HuH-7 (cell line): Measurements from ENCODE around the gene KRT9.
"Not testable (repeated sequence)": the region's sequence is repeated elsewhere in the genome, so short reads cannot be mapped to it uniquely, and the experiment has no call there.

Experiments
- DNase-seq: peaks from one replicate; pipeline ENCODE4 v3.0.0; 2011; ENCODE audit warnings: low spot score

The KRT9 gene

DNA sequence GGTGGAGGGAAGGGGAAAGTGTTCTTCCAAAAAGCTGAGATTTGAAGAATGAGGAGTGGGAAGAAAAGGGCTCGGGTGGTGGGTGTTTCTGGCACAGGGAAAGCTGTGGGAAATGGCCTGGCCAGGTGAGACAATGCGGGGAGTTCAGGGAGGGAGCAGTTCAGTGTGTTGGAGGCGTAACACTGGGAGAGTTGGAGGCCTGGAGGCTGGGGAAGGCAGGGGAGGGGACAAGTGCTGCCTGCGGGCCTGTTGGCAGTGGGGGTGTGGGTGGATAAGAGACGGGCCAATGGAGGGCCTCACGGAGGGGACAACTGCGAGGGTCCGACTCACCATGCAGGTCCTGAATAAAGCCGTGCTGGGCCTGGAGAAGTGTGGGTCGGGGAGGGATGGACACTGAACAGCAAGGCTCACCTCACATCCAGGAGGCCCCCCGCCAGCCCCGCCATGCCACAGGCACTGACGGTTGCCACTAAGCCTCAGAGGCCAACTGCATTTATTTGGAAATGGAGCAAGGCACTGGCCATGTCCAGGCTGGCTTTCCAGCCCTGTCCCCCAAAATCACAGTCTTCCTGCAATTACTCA lies 25.9 kb downstream of the KRT9 start:
- DNase-seq: no peak

DNA sequence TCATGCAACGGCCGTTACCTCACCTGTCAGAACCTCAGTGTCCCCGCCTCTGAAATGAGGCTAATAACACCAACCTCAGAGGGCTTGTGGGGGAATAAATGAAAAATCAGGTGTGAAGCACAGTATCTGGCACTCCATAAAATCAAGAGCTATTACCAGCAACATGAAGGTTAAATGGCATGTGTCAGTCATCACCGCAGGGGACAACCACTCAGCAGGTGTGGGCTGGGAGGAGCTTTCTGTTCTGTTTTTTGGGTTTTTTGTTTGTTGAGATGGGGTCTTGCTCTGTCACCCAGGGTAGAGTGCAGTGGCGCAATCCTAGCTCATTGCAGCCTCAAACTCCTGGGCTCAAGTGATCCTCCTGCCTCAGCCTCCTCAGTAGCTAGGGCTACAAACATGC lies 26.9 kb downstream of the KRT9 start:
- DNase-seq: no peak

DNA sequence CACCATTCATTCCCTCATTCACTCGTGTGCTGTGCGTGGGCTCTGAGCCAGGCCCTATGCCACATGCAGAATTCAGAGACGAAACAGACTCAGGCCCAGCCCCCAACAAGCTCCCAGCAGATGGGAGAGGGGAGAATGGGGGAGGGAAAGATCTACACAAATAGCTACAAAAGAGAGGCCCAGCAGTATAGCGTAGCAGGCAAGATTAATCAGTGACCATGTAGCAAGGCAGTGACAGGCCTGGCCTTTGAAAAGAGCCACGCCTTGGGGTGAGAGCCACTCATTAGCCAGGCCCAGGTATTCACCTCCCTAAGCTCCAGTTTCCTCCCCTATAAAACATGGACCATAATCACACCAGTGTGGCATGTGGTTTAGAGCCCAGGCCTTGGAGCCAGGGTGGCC lies 27.4 kb downstream of the KRT9 start:
- DNase-seq: no peak

DNA sequence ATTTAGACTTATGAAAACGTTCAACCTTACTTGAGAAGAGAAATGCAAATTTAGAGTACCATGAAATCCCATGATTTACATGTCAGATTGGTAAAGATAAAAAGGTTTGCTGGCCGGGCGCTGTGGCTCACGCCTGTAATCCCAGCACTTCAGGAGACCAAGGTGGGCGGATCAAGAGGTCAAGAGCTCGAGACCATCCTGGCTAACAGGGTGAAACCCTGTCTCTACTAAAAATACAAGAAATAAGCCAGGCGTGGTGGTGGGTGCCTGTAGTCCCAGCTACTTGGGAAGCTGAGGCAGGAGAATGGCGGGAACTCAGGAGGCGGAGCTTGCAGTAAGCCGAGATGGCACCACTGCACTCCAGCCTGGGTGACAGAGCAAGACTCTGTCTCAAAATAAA lies 29.1 kb downstream of the KRT9 start:
- DNase-seq: not testable (repeated sequence)

DNA sequence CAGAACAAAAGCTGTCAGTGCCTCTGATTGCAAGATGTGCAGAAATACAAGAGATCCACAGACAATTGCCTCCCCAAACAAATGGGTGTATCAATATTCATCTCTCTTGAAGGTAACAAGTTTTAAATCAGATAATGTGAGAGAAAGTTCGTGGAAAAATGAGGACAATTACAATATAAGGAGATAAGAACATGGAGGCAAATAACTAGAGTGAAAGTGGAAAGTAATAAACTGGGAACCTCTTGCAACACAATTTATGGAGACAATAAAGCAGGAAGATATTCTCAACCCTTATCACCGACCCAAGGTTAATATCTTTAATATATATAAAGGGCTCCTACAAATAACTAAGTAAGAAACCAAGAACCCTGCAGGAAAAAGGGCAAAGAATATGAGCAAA lies 29.5 kb downstream of the KRT9 start:
- no peak for DNase-seq

DNA sequence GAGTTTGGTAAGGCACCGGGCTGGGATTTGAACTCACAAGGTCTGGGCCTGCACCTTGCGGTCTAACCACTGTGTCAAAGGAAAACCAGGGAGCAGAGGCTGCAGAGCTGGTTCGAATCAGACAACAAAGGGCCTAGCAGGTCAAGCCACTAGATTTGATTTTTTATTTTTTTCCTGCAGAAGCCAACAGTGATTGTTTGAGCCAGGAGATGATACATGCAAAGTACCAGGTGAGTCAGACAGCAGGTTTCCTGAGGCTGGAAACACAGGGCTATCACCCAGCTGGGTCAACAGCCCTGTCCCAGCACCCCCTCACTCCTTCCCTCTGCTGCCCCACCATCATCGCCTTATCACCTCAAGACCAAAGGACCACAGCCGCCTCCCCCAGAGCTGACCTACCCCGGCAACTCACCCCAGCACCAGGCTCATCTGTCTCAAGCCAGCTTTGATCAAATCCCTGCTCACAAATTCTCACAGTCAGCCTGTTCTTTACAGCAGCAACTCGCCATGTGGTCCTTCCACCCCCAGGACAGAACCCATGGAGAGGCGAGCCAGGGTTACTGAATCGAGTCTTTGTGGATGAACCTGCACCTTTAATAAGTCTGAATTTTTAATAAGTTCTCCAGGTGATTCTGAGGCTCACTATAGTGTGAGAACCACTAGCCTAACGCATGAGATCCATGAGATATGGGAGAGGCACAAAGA lies 30.8 kb downstream of the KRT9 start:
- DNase-seq: no peak

DNA sequence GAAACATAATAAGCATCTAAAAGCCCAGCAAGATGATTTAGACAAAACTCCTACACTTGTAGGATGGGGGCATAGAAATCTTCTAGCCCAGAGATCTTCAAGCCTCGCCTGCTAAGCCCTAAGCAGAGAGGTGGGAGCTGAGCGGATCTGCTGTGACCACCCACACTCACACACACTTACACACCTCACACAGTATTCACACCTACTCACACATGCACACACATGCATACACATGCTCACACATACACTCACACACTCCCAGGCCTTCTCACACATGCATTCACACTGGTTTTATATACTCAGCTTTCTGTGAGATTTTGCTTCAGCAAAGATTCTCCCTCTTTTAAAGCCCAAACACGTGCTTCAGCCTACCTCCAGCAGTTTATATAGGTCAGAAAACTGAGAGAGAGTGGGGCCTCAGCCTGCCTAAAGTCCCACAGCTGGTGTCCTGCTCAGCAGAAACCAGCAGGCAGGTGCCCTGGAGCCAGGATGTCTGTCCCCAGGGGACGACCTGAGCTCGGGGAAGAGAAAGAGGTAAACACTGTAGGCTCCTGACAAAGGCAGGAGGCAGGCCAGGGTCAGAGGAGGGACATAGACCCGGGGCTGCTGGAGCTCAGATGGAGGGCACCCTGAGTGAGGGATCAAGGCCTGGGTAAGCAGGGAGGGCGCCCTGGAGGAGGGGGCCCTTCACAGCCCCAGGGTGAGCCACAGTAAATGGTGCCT lies 31.7 kb downstream of the KRT9 start:
- no peak for DNase-seq

DNA sequence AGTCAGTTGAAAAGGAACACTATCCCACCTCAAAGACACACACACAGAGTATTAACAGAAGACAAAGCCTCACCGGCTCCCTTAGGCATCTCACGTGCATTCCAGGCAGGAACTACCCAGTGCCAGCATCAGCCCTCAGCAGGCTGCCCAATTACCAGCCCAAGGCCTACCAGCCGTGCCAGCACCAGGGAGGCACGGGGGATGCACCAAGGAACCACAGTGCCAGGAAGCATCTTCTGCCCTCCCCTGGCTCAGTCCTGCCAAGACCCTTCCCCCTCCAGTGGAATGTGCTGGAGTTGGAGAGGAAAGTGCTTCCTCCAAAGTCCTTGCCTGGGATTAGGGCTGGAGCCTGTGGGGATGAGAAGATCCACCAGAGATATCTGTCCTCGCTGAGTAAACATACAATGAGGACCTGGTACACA lies 32.8 kb downstream of the KRT9 start:
- DNase-seq: no peak

DNA sequence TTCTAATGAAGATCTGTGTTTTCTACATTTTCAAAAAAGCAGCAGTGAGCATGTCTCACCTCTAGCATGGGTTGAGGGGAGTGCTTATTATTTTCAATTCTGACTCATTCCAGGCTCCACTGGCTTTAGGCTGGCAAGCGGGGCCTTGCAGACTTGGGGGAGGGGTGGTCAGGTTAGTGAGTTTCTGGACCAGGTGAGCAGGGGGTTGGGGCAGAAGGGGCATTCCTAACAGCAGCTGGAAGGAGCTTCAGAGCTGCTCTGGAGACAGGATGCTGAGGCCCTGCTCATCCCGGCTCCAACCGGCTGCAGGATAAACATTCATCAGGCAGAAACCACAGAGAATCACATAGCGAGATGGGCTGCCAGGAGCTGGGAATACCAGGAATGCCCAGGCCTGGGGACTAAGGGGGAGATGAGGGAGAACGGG lies 33.3 kb downstream of the KRT9 start:
- DNase-seq: no peak

DNA sequence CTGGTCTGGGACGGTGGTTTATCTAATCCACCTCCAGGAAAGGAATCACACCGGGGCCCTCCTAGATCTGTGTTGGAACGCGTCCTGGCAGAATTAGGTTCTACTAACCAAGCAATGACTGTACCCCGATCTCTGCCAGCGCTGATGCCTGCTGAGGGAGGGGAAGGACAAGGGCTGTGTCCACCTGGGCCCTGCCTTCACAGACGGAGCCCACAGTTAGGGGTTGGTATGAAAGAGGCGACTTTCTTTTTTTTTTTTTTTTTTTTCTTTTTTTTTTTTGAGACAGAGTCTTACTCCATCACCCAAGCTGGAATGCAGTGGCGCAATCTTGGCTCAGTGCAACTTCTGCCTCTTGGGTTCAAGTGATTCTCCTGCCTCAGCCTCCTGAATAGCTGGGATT lies 33.9 kb downstream of the KRT9 start:
- DNase-seq: no peak

DNA sequence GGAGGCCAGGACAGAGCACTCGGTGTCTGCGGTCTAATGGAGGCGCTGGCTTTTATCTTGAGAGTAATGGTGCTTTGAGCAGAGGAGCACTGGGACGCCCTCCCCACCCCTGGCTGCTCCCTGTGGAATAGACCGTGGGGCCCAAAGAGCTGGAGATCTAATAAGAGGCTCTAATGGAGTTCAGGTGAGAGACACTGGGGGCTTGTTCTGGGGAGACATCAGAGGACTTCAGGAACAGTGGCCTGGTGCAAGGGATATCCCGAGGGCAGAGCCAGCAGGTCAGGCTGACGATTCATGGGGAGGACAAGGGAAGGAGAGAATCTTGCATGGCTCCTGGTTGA lies 34.3 kb downstream of the KRT9 start:
- DNase-seq: no peak

DNA sequence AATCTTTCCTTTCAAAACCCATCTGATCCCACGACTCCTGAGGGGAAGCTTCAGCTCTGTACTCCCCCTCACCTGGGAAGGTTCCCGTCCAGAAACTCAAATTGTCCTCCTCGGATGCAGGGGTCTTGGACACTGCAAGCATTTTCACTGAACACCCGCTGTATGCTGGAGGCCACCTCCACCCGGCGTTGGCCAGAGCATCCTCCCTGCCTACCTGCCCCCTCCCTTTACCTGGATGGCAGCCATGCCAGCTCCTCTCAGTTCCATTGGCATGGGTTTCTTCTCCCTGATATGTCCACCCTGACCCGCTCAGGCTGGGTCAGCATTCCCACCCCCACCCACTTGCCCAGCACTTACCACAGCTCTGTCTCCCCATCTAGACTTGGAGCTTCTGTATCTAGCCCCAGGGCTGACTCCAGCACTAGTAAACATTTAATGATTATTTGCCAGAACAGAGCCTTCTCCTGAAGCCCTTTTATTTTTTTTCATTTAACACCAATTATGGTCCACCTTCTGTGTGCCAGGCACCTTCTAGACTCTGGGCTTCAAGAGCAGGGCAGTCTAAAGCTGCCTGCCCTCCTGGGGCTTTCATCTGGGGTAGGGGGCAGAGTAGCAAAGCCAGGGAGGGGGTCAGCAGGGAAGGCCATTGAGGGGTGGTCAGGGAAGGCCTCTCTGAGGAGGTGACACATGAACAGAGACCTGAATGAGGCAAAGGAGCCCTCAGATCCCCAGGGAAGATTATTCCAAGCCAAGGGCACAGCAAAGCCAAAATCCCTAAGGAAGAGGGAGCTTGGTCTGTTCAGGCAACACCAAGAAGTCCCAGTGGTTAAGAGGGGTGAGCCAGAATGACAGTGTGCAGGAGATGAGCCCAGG lies 34.9 kb downstream of the KRT9 start:
- DNase-seq: no peak

DNA sequence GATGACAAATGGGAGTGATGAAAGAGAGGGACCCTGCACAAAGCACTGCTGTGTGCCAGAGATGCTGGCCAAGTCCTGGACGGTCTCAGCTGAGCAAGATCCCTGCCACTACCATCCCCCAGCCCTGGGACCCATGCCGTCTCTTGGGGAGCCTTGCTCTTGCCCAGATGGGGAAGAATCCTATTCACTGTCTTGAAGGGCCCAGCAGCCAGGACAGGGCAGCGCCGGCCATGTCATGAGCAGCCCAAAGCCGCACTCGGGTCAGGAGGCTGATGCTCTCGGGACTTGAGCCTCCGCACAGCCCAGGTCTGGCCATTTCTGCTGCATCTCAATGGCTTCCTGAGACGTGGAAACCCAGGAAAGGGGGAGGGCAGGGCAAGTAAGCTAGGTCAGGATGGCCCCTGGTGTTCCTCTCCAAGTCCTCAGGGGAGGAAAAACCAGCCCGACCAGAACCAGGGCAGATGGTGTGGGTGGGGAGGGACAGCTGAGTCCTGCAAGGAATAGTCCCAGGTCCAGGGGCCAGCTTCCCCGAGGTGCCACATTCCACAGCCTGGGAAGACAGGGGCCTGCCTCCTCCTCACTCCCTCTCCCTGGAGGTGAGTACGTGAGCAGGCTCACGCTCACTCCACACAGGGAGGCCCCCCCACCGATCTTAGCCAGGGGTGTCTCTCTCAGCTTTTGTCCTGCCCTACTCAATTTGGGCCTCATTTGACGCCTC lies 35.9 kb downstream of the KRT9 start:
- no peak for DNase-seq

DNA sequence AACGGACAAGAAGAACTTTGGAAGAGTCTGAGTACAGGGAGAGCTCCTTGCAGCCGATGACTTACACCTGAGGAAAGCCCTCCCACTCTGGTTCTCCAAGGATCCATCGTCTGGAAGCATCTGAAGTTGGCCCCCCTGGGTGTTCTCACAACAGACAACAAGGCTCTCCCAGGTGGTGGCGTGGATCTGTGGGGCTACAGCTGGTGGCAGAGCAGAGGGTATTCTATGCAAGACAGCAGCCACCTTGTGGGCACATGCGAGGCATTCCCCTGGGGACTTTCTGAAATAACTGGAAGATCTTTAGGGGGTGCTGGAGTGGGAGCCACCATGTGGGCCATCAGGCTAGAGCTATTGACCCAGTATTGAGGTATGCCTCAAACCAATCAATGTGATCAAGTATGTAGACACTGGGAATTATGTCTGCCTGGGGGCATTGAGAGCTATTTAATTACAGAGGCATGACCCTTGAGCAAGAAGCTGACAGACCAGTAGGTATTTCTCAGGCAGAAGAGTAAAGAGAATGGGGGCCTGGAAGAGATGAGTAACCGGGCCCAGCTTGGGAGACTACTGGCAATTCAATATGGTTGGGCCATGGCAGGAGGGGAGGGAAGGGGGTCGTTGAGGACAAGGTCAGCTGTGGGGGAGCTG lies 36.8 kb downstream of the KRT9 start:
- DNase-seq: no peak

DNA sequence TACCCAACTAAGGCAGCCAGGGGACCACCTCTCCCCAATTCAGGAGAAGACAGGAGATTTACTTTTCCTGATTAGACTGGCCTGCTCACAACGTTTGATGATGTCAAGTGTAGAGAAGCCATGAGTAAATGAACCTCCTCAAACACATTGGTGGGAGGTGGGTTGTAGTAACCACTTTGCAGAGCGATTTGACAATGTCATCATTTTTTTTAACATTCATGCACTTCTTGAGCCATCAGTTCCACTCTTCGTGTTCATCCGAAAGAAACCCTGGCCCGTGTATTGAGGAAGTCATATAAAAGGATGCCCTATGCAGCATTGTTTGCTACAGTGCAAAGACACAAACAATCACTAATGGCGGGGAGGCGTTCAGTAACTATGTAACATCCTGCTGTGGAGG lies 38.2 kb downstream of the KRT9 start:
- no peak for DNase-seq

DNA sequence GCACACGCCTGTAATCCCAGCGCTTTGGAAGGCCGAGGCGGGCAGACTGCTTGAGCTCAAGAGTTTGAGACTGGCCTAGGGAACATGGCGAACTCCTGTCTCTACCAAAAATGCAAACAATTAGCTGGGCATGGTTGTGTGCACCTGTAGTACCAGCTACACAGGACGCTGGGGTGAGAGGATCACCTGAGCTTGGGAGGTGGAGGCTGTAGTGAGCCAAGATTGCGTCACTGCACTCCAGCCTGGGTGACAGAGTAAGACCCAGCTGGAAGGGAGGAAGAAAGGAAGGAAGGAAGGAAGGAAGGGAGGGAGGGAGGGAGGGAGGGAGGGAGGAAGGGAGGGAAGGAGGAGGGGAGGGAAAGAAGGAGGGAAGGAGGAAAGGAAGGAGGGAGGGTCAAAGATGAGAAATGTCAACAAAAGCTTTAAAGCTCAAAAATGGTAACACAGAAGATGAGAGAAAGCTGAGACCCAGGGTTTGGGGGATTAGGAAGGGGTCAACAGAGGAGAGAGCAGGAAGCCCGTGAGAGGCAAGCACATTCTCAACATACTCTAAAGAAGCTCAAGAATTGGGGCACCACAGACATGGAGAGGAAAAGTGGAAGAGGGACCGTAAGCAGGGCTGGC lies 38.8 kb downstream of the KRT9 start:
- DNase-seq: no peak

DNA sequence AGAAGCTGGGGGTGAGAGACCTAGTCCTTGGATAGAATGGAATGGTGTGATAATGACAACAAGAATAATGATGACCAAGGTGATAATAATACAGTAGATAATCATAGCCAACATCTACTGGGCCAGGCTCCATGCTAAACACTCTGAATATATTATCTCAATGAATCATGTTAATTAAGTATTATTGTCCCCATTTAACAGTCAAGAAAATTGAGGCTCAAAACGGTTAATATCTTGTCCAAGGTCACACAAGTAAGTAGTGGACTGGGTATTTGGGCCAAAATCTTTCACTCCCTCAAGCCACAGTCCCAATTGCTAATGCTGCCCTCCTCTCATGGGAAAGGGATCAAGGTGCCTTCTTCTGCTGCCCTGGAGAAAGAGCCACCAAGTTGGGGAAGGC lies 39.9 kb downstream of the KRT9 start:
- no peak for DNase-seq

DNA sequence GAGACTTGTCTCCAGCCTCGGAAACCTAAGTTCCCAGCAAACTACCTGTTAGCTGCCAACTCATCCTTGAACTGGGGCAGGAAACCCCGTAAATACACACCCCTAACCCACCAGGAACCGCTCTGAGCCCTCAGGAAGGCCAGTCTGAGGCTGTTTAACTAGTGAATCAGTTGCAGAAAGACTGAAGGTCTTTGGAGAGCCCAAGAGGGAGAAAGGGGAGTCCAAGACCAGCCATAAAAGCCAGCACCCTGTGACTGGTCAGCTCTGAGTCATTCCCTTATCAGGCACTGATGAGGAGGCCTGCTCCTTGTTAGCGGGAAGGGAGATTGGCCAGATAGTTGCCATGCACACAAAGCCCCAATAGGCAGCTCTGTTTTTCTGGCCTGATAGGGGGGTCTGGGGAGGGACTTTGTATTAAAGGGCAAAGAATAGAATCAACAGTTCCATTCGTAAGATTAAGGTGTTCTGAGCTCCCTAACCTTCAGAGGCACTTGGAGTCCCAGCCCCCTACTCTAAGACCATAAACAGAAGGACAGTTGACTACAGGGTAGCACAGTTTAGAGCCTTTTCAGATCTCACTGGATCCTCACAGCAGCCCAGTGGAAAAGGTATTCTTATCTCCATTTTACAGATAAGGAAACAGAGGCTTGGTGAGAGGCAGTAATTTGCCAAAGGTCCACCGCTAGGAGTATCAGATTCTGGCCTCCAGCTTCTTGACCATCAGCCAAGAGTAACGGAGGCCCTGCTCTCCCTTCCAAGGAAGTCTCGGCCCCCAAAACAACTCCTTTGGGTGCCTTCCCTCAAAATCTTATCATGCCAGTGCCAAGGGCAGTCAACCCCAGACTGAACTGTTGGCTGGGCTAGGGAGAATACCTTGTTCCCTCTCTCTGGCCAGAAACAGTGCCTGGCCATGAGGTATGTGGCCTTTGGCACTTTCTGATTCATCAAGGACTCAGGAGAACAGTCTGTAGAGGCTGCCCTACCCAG lies 41.5 kb downstream of the KRT9 start:
- peak; percentile 44 for DNase-seq

DNA sequence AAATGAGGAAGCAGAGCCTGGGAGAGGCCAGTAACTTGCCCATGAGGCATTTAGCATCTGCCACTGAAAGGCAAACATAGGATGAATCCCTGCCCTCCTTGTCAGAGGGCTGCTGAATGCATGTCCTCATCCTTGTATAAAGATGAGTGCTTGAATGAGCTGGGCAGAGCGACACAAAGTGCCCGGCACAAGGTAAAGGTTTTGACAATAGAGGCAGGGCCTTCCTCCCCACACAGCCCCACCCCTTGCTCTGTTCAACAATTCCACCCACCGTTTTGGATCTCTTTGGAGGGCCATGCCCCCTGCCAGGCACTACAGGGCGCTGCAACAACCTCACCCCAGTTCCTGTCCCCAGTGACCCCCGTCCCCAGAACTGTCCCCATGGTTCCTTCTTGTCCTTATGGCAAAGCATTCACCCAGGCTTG lies 42.4 kb downstream of the KRT9 start:
- DNase-seq: no peak

DNA sequence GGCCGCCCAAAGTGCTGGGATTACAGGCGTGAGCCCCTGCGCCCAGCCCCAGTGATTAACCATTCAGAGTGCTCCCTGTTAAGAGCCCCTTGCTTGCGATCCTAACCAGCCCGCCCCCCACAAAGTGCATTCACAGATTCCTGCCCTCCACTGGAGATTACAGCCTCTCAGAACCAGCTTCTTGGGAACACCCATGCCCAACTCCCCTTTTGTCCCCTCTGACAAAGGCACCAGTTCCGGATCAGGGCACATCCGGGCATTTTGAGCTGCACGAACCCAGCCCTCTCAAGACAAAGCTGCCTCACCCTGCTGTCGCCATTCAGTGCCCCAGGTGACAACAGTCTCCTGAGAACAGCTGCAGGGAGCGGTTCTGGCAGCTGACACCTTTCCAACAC lies 42.9 kb downstream of the KRT9 start:
- DNase-seq: no peak
